Fibroblast of skin of back (primary cell): Measurements from ENCODE around the gene LMNB1.
"Not testable (repeated sequence)": the region's sequence is repeated elsewhere in the genome, so short reads cannot be mapped to it uniquely, and the experiment has no call there.

ENCODE experiments used
- DNase-seq: peaks from one replicate; pipeline ENCODE4 v3.0.0-alpha.2; 2013

LMNB1 gene

GRCh38 chr5:126778675-126779403, 1.9 kb downstream of the LMNB1 start:
- no peak for DNase-seq

GRCh38 chr5:126780165-126780827, 3.4 kb downstream of the LMNB1 start:
- DNase-seq: peak; percentile 67

GRCh38 chr5:126788409-126788808, 11.5 kb downstream of the LMNB1 start:
- not testable (repeated sequence) for DNase-seq

GRCh38 chr5:126793097-126793496, 16.2 kb downstream of the LMNB1 start:
- DNase-seq: no peak

GRCh38 chr5:126793648-126794047, 16.7 kb downstream of the LMNB1 start:
- not testable (repeated sequence) for DNase-seq

GRCh38 chr5:126794157-126794828, 17.4 kb downstream of the LMNB1 start:
- DNase-seq: no peak

GRCh38 chr5:126799780-126800179, 22.8 kb downstream of the LMNB1 start:
- no peak for DNase-seq

GRCh38 chr5:126801174-126801991, 24.4 kb downstream of the LMNB1 start:
- DNase-seq: peak; percentile 6

- peak; percentile 55 for DNase-seq
Observed at GRCh38 chr5:126801992-126802294, 25.0 kb downstream of the LMNB1 start.

GRCh38 chr5:126805063-126805462, 28.1 kb downstream of the LMNB1 start:
- DNase-seq: peak; percentile 66

GRCh38 chr5:126808521-126808988, 31.6 kb downstream of the LMNB1 start:
- DNase-seq: peak; percentile 46

- no peak for DNase-seq
Observed at GRCh38 chr5:126809916-126810315, 33.0 kb downstream of the LMNB1 start.

GRCh38 chr5:126810596-126811380, 33.9 kb downstream of the LMNB1 start:
- DNase-seq: no peak

- DNase-seq: peak; percentile 68
Observed at GRCh38 chr5:126811515-126812198, 34.7 kb downstream of the LMNB1 start.

GRCh38 chr5:126812199-126812570, 35.2 kb downstream of the LMNB1 start:
- no peak for DNase-seq

GRCh38 chr5:126813799-126814198, 36.9 kb downstream of the LMNB1 start:
- not testable (repeated sequence) for DNase-seq

GRCh38 chr5:126814721-126815404, 37.9 kb downstream of the LMNB1 start:
- peak; percentile 16 for DNase-seq

GRCh38 chr5:126816649-126817048, 39.7 kb downstream of the LMNB1 start:
- no peak for DNase-seq

- DNase-seq: peak; percentile 11
Observed at GRCh38 chr5:126818736-126819135, 41.8 kb downstream of the LMNB1 start.

GRCh38 chr5:126819253-126819652, 42.3 kb downstream of the LMNB1 start:
- DNase-seq: no peak
